A204.1 (cell line): Measurements from ENCODE around the gene FBXO40.

Experiments
- FAIRE-seq: peaks from 2 replicates; lab custom pipeline; 2012; peaks lifted over from hg19 to GRCh38; lab: Jason Lieb, UNC

The FBXO40 gene

DNA sequence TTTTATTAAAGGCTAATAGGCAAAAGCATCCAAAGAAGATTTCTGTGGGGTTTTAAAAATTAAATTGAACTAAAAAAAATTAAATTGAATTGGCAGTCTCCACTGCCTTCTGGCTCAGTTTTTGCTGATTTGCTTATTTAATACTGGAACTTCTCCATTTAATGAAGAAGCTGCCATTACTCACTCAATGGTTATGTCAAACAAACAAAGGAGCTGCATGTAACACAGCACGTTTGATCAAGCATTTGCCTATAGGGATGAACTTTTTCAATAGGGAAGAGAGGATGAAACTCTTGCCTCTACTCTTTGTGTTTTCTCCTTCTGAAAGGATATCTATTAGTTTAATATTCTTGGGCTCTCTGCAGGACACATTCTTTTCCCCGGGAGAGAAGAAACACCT lies 72.3 kb downstream of the FBXO40 start:
- no peak for FAIRE-seq

DNA sequence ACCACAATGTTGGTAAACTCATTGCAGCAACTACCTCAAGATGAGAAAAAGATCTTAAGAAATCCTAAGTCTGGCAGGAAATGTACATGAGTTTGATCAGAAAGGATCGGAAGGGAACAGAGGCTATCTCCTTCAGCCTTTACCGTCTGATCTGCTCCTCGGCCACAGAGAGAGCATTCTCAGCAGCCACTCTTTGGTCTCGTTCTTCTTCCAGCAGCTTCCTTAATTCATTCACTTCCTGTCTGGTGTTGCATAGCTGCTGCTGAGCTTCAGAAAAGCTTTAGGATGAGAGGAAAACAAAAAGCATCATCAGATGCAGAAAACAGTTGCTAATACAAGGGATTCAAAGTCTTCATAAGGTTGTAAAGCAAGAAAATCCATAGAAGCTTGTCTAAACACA lies 74.2 kb downstream of the FBXO40 start:
- FAIRE-seq = no peak

DNA sequence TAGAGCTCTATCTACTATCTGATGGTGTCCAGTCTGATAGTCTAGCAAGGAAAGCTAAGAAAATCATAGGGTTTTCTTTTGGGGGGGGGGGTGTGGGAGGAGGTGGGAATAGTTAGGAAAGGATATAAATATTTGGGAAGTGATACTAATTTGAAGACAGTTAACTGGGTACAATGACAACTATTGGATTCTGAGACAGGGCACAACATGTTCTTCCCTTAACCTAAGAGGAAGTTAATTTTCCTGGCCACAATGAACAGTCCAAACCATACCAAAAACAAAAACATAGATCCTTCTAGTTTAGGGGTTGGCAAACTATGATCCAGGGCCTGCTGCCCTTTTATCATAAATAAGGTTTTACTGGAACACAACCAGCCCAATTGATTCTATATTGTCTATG lies 77.5 kb downstream of the FBXO40 start:
- no peak for FAIRE-seq

DNA sequence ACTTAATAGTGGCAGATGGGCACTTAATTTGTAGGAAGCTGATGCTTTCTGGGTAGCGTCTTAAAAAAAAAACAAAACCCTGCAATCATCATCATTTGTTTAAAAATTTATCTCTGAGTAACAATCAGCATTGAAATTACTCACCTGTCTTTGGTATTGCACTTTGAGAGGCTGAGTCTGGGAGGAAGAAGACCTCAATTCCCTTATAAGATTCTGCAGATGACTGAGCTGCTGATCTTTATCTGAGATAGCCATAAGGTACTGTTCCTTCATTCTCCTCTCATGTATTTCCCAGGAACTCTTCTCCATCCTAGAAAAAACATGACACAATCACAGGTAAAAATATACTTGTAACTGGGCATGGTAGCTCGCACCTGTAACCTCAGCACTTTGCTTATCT lies 84.0 kb downstream of the FBXO40 start:
- no peak for FAIRE-seq
